HCT116 (cell line): ENCODE results near the gene FUT9. TPM values are rescaled to one million over a fixed set of nuclear protein-coding genes. Genes with fewer than 3 reads are reported as not detected.

Source experiments
- ATAC-seq: fragments of 200-7000 bp; cut with Tn5 transposase; 2 replicates; pipeline ENCODE4 v1.9.1; 2020; ENCODE audit warnings: mild to moderate bottlenecking, moderate library complexity
- BruUV-seq: library from RNA; stranded (reverse); fragments of 400-500 nt; replicated peaks from 2 replicates; lab custom pipeline; 2021; lab: Mats Ljungman, UMichigan
- CTCF ChIA-PET: fragments of 300-600 bp; sonication (Branson Sonifier 250); formaldehyde crosslinking; loops from one replicate; lab custom pipeline; 2021; ENCODE audit warnings: antibody characterized with exemption; lab: Charles Lee
- POLR2A ChIA-PET: fragments of 300-600, 350-600 bp; sonication (Branson Sonifier 250); formaldehyde crosslinking; loops from one replicate; lab custom pipeline; 2021; ENCODE audit warnings: antibody characterized with exemption; lab: Charles Lee
- RAD21 ChIA-PET, 2 experiments: fragments of 300-600 bp; sonication (Branson Sonifier 250); formaldehyde crosslinking; loops; one replicate each; lab custom pipeline; 2023; ENCODE audit warnings: low total read pairs in 2 of 2; ENCODE audit not compliant: uncharacterized antibody in 2 of 2, unreplicated experiment in 2 of 2, low non-redundant PET in 1 of 2; lab: Charles Lee
- DNase-seq: peaks from one replicate; pipeline ENCODE4 v3.0.0-alpha.2; 2010; ENCODE audit warnings: low read depth, low spot score
- H2AFZ ChIP-seq: fragments of 200-600 bp; shearing (Covaris generic), sonication (generic); 2 replicates; pipeline ENCODE4 v1.6.1; 2017; ENCODE audit warnings: low read depth, mixed run types, mixed read lengths, antibody characterized with exemption, low read length; ENCODE audit not compliant: poor library complexity, severe bottlenecking
- H3K27ac ChIP-seq: 2 replicates; pipeline ENCODE4 v1.5.1; 2012; ENCODE audit warnings: low read depth, low read length
- H3K27me3 ChIP-seq: fragments of 200-600 bp; sonication (generic); 2 replicates; pipeline ENCODE4 v1.6.1; 2016; ENCODE audit warnings: mixed run types, low read length, mixed read lengths; ENCODE audit not compliant: insufficient read depth
- H3K36me3 ChIP-seq, 2 experiments: fragments of 200-500 bp in 1 of 2; fragments of 200-600 bp in 1 of 2; sonication (Bioruptor generic) in 1 of 2; sonication (generic) in 1 of 2; 2 replicates each; pipeline versions ENCODE4 v1.5.1 to v1.6.1; 2014 to 2016; ENCODE audit warnings: low read length in 2 of 2, inconsistent platforms in 1 of 2, mixed read lengths in 1 of 2, mixed run types in 1 of 2; ENCODE audit not compliant: insufficient read depth in 2 of 2, control insufficient read depth in 1 of 2
- H3K4me1 ChIP-seq, 2 experiments: fragments of 200-600 bp in 1 of 2; sonication (generic) in 1 of 2; 2 replicates each; pipeline versions ENCODE4 v1.5.1 to v1.6.1; 2012 to 2017; ENCODE audit warnings: low read length in 2 of 2, inconsistent platforms in 1 of 2, mild to moderate bottlenecking in 1 of 2, mixed read lengths in 1 of 2, mixed run types in 1 of 2, moderate library complexity in 1 of 2; ENCODE audit not compliant: insufficient read depth in 2 of 2, control insufficient read depth in 1 of 2
- H3K4me2 ChIP-seq: fragments of 200-600 bp; sonication (generic); 2 replicates; pipeline ENCODE4 v1.6.1; 2017; ENCODE audit warnings: mixed run types, low read length, mixed read lengths
- H3K4me3 ChIP-seq, 2 experiments: fragments of 200-600 bp in 1 of 2; sonication (generic) in 1 of 2; replicated peaks in 1 of 2; 2 replicates each; pipeline ENCODE4 v1.5.1; 2011 to 2016; ENCODE audit warnings: low read length in 2 of 2, control low read depth in 1 of 2, low read depth in 1 of 2, mild to moderate bottlenecking in 1 of 2, mixed read lengths in 1 of 2, mixed run types in 1 of 2
- H3K79me2 ChIP-seq: fragments of 200-600 bp; sonication (generic); 2 replicates; pipeline ENCODE4 v1.6.1; 2017; ENCODE audit warnings: mild to moderate bottlenecking, mixed run types, low read length, moderate library complexity, mixed read lengths; ENCODE audit not compliant: insufficient read depth
- H3K9ac ChIP-seq: fragments of 200-600 bp; sonication (generic); 2 replicates; pipeline ENCODE4 v1.6.1; 2016; ENCODE audit warnings: low read length, mixed read lengths
- H3K9me2 ChIP-seq: fragments of 200-600 bp; sonication (generic), shearing (Covaris generic); 2 replicates; pipeline ENCODE4 v1.6.1; 2017; ENCODE audit warnings: mixed run types, mild to moderate bottlenecking, moderate library complexity; ENCODE audit not compliant: insufficient read depth
- H3K9me3 ChIP-seq, 2 experiments: fragments of 200-500 bp in 1 of 2; fragments of 200-600 bp in 1 of 2; sonication (Bioruptor generic) in 1 of 2; sonication (generic) in 1 of 2; 2 replicates each; pipeline ENCODE4 v1.6.1; 2014 to 2017; ENCODE audit warnings: low read length in 2 of 2, mixed read lengths in 2 of 2, inconsistent platforms in 1 of 2, low read depth in 1 of 2, mild to moderate bottlenecking in 1 of 2, mixed run types in 1 of 2, moderate library complexity in 1 of 2; ENCODE audit not compliant: control insufficient read depth in 1 of 2, insufficient read depth in 1 of 2
- H4K20me1 ChIP-seq: fragments of 200-600 bp; sonication (generic), shearing (Covaris generic); 2 replicates; pipeline ENCODE4 v1.6.1; 2017; ENCODE audit warnings: mixed run types, mild to moderate bottlenecking, moderate library complexity; ENCODE audit not compliant: insufficient read depth
- CEBPB ChIP-seq: IDR thresholded peaks from 2 replicates; pipeline ENCODE4 v1.6.1; 2012; ENCODE audit warnings: low read depth
- CTCF ChIP-seq, 3 experiments: fragments of 200-600 bp in 1 of 3; sonication (generic) in 1 of 3; IDR thresholded peaks in 2 of 3; conservative IDR thresholded peaks in 1 of 3; 2 replicates each; pipeline ENCODE4 v1.5.1; 2012 to 2017; ENCODE audit warnings: low read depth in 2 of 3, low read length in 2 of 3, antibody characterized with exemption in 1 of 3, borderline replicate concordance in 1 of 3, control low read depth in 1 of 3, mild to moderate bottlenecking in 1 of 3, mixed read lengths in 1 of 3, mixed run types in 1 of 3, moderate library complexity in 1 of 3; ENCODE audit not compliant: insufficient read depth in 1 of 3
- EGR1 ChIP-seq: IDR thresholded peaks from 2 replicates; pipeline ENCODE4 v1.6.1; 2012; ENCODE audit warnings: low read depth
- ELF1 ChIP-seq: IDR thresholded peaks from 2 replicates; pipeline ENCODE4 v1.6.1; 2012; ENCODE audit warnings: low read depth, borderline replicate concordance
- EZH2phosphoT487 ChIP-seq: fragments of 200-600 bp; IDR thresholded peaks from 2 replicates; pipeline ENCODE4 v1.6.1; 2018; ENCODE audit warnings: antibody characterized with exemption, borderline replicate concordance
- FOSL1 ChIP-seq: IDR thresholded peaks from 2 replicates; pipeline ENCODE4 v1.6.1; 2012; ENCODE audit warnings: low read depth
- MAX ChIP-seq: IDR thresholded peaks from 2 replicates; pipeline ENCODE4 v1.6.1; 2012
- POLR2A ChIP-seq: IDR thresholded peaks from 2 replicates; pipeline ENCODE4 v1.7.0; 2011; ENCODE audit warnings: borderline replicate concordance; ENCODE audit not compliant: insufficient read depth, insufficient read length; ENCODE audit errors: extremely low read depth
- POLR2AphosphoS5 ChIP-seq: IDR thresholded peaks from 2 replicates; pipeline ENCODE4 v1.6.1; 2011; ENCODE audit warnings: mild to moderate bottlenecking, low read depth, low read length, moderate library complexity
- SIN3A ChIP-seq: IDR thresholded peaks from 2 replicates; pipeline ENCODE4 v1.6.1; 2012; ENCODE audit warnings: low read depth
- SRF ChIP-seq: IDR thresholded peaks from 2 replicates; pipeline ENCODE4 v1.6.1; 2012; ENCODE audit warnings: low read depth
- TCF7L2 ChIP-seq: IDR thresholded peaks from 2 replicates; pipeline ENCODE4 v1.7.0; 2011; ENCODE audit warnings: borderline replicate concordance, inconsistent platforms; ENCODE audit not compliant: insufficient read depth, insufficient read length; ENCODE audit errors: extremely low read depth
- YY1 ChIP-seq: IDR thresholded peaks from 2 replicates; pipeline ENCODE4 v1.6.1; 2011; ENCODE audit warnings: low read length, low read depth, moderate library complexity, mild to moderate bottlenecking; ENCODE audit not compliant: insufficient replicate concordance; ENCODE audit errors: extremely low read depth
- ZNF274 ChIP-seq: fragments of 200-500 bp; sonication (Bioruptor generic); IDR thresholded peaks from 2 replicates; pipeline ENCODE4 v1.6.1; 2014; ENCODE audit warnings: mild to moderate bottlenecking, low read depth, low read length, inconsistent platforms
- intact Hi-C: fragments of 100-400 bp; cut with micrococcal nuclease; formaldehyde crosslinking; loops from 2 replicates; pipeline ENCODE4 v1.10.0; 2022
- total RNA-seq: library from RNA; stranded (reverse); gene quantifications from one replicate; pipeline ENCODE4 v1.2.1, GENCODE V29; 2021; ENCODE audit not compliant: unreplicated experiment
- TF ChIP-seq, protein P1 (sequence below): IDR thresholded peaks from 2 replicates; pipeline ENCODE4 v1.6.1; 2012
- TF ChIP-seq, protein P2 (sequence below): IDR thresholded peaks from 2 replicates; pipeline ENCODE4 v1.6.1; 2012; ENCODE audit warnings: low read depth
- TF ChIP-seq, protein P3 (sequence below): IDR thresholded peaks from 2 replicates; pipeline ENCODE4 v1.6.1; 2011; ENCODE audit warnings: mild to moderate bottlenecking, low read length, moderate library complexity; ENCODE audit not compliant: insufficient replicate concordance; ENCODE audit errors: extremely low read depth

Gene FUT9
- total RNA-seq, 1 experiment from 2014 or later = not detected

GRCh38 chr6:95998133-95998532 is 17.6 kb upstream of the FUT9 start:
- TF ChIP-seq MAX (no peak), SIN3A (no peak), EGR1 (no peak), YY1 (no peak), SRF (no peak), CEBPB (no peak), ZNF274 (no peak), EZH2phosphoT487 (no peak), FOSL1 (no peak), POLR2A (no peak), TCF7L2 (no peak), CTCF (IDR thresholded peaks at IDR 0.05 in 2 of 3, conservative IDR thresholded peaks at IDR 0.05 in 1 of 3; ENCODE audit: borderline replicate concordance in 1 of 3, insufficient read depth in 1 of 3, low read depth in 2 of 3, low read length in 2 of 3) (no peak), ELF1 (no peak), POLR2AphosphoS5 (no peak)
- TF ChIP-seq, protein P1, sequence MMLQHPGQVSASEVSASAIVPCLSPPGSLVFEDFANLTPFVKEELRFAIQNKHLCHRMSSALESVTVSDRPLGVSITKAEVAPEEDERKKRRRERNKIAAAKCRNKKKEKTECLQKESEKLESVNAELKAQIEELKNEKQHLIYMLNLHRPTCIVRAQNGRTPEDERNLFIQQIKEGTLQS = no peak
- TF ChIP-seq, protein P2, sequence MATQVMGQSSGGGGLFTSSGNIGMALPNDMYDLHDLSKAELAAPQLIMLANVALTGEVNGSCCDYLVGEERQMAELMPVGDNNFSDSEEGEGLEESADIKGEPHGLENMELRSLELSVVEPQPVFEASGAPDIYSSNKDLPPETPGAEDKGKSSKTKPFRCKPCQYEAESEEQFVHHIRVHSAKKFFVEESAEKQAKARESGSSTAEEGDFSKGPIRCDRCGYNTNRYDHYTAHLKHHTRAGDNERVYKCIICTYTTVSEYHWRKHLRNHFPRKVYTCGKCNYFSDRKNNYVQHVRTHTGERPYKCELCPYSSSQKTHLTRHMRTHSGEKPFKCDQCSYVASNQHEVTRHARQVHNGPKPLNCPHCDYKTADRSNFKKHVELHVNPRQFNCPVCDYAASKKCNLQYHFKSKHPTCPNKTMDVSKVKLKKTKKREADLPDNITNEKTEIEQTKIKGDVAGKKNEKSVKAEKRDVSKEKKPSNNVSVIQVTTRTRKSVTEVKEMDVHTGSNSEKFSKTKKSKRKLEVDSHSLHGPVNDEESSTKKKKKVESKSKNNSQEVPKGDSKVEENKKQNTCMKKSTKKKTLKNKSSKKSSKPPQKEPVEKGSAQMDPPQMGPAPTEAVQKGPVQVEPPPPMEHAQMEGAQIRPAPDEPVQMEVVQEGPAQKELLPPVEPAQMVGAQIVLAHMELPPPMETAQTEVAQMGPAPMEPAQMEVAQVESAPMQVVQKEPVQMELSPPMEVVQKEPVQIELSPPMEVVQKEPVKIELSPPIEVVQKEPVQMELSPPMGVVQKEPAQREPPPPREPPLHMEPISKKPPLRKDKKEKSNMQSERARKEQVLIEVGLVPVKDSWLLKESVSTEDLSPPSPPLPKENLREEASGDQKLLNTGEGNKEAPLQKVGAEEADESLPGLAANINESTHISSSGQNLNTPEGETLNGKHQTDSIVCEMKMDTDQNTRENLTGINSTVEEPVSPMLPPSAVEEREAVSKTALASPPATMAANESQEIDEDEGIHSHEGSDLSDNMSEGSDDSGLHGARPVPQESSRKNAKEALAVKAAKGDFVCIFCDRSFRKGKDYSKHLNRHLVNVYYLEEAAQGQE = no peak
- TF ChIP-seq, protein P3, sequence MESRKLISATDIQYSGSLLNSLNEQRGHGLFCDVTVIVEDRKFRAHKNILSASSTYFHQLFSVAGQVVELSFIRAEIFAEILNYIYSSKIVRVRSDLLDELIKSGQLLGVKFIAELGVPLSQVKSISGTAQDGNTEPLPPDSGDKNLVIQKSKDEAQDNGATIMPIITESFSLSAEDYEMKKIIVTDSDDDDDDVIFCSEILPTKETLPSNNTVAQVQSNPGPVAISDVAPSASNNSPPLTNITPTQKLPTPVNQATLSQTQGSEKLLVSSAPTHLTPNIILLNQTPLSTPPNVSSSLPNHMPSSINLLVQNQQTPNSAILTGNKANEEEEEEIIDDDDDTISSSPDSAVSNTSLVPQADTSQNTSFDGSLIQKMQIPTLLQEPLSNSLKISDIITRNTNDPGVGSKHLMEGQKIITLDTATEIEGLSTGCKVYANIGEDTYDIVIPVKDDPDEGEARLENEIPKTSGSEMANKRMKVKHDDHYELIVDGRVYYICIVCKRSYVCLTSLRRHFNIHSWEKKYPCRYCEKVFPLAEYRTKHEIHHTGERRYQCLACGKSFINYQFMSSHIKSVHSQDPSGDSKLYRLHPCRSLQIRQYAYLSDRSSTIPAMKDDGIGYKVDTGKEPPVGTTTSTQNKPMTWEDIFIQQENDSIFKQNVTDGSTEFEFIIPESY = no peak
- H3K4me1 ChIP-seq = no peaks in the 10 kb centered on the region
- H3K9me2 ChIP-seq = no peaks in the 10 kb centered on the region
- no peak overlapping the region for H3K27ac ChIP-seq
- H3K79me2 ChIP-seq = no peaks in the 10 kb centered on the region
- no peak for DNase-seq
- RAD21 ChIA-PET = no interaction called here
- ATAC-seq = no peak
- BruUV-seq = no TSS peak
- H3K9ac ChIP-seq = no peak overlapping the region
- no peaks in the 10 kb centered on the region for H3K27me3 ChIP-seq
- no peak overlapping the region for H3K4me2 ChIP-seq
- no peaks in the 10 kb centered on the region for H3K36me3 ChIP-seq
- CTCF ChIA-PET = no interaction called here
- H2AFZ ChIP-seq = no peak overlapping the region
- intact Hi-C loops = no loop called here
- H3K4me3 ChIP-seq = no peak overlapping the region
- no peaks in the 10 kb centered on the region; a peak in 1 of 4 replicates for H3K9me3 ChIP-seq
- H4K20me1 ChIP-seq = no peaks in the 10 kb centered on the region
- POLR2A ChIA-PET = no interaction called here
